ENCODE results near the gene TRIM60. TPM values are rescaled to one million over a fixed set of nuclear protein-coding genes. Genes with fewer than 3 reads are reported as not detected.

Gene TRIM60
- total and polyA plus RNA-seq, 2 donors (not counting 3 experiments of a cell fraction or from before 2014, with no cell fraction given), result not detected

DNA sequence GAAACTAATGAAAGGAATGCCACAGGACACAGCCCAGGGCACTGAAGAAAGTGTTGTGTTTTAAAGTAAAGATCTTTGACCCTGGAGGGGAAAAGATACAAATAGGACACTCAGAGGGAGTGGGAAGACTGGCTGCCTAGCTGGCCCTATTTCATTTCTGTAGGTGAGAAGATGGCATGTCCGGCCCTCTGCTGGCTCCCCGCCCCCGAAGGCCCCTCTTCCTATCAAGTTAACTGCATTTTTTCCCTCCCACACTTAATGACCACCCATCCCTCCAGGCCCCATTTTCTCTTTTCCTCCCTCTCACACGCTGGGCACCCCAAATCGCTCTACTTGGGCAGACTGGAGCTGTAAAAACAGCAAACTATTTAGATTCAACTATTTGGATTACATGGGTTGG, 16.4 kb downstream of the TRIM60 start:
- Histone ChIP-seq H3K4me1 (ENCODE audit: control insufficient read depth, extremely low read depth, insufficient read depth, low read length) (no peaks in the 10 kb centered on the region), H3K9me1 (replicated peaks; ENCODE audit: control insufficient read depth, extremely low read depth, insufficient read depth, low read length) (no peaks in the 10 kb centered on the region), H3K9me3 (replicated peaks; ENCODE audit: control insufficient read depth, insufficient read depth, low read length) (no peaks in the 10 kb centered on the region), H4K20me1 (replicated peaks; ENCODE audit: control insufficient read depth, extremely low read depth, insufficient read depth, low read length) (no peaks in the 10 kb centered on the region), H3K27me3 (ENCODE audit: control insufficient read depth in 2 of 2, insufficient read depth in 2 of 2, low read length in 2 of 2) (no peaks in the 10 kb centered on the region), H3K27ac (ENCODE audit: insufficient read depth, low read depth, low read length) (no peak overlapping the region), H3K9ac (replicated peaks; ENCODE audit: extremely low read depth, insufficient read depth, low read length) (no peak overlapping the region), H3K79me2 (ENCODE audit: control insufficient read depth, insufficient read depth, low read length) (no peaks in the 10 kb centered on the region), H3K36me3 (ENCODE audit: control insufficient read depth in 2 of 2, extremely low read depth in 1 of 2, insufficient read depth in 2 of 2, low read length in 2 of 2) (no peaks in the 10 kb centered on the region), H2AFZ (ENCODE audit: low read depth, low read length) (no peak overlapping the region), H3K4me3 (replicated peaks in 1 of 3; ENCODE audit: insufficient read depth in 1 of 3, low read depth in 1 of 3, low read length in 3 of 3) (no peak overlapping the region), H3K4me2 (ENCODE audit: insufficient read depth, low read length) (no peak overlapping the region)
- no TSS peak for BruUV-seq (replicated peaks)
- ChIA-PET CTCF (no interaction called here), POLR2A (no interaction called here)
- intact Hi-C loops (cut with micrococcal nuclease) (no loop called here), dilution Hi-C loops (cut with MboI; ENCODE audit: extremely low pct_ligation_motif_present, low sequenced_read_pairs) (no loop called here)
- DNase-seq (ENCODE audit: low read depth, low spot score), result no peak
- no peak for FAIRE-seq
- TF ChIP-seq, protein P1, sequence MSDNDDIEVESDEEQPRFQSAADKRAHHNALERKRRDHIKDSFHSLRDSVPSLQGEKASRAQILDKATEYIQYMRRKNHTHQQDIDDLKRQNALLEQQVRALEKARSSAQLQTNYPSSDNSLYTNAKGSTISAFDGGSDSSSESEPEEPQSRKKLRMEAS (IDR thresholded peaks at IDR 0.05; ENCODE audit: insufficient read depth, insufficient read length), result no peak
- no peak for TF ChIP-seq EZH2 (IDR thresholded peaks at IDR 0.05; ENCODE audit: borderline replicate concordance, low read depth, low read length, severe bottlenecking)
- TF ChIP-seq, protein P2, sequence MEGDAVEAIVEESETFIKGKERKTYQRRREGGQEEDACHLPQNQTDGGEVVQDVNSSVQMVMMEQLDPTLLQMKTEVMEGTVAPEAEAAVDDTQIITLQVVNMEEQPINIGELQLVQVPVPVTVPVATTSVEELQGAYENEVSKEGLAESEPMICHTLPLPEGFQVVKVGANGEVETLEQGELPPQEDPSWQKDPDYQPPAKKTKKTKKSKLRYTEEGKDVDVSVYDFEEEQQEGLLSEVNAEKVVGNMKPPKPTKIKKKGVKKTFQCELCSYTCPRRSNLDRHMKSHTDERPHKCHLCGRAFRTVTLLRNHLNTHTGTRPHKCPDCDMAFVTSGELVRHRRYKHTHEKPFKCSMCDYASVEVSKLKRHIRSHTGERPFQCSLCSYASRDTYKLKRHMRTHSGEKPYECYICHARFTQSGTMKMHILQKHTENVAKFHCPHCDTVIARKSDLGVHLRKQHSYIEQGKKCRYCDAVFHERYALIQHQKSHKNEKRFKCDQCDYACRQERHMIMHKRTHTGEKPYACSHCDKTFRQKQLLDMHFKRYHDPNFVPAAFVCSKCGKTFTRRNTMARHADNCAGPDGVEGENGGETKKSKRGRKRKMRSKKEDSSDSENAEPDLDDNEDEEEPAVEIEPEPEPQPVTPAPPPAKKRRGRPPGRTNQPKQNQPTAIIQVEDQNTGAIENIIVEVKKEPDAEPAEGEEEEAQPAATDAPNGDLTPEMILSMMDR (IDR thresholded peaks at IDR 0.05; ENCODE audit: extremely low read depth in 1 of 2, insufficient read depth in 1 of 2, low read depth in 1 of 2, low read length in 2 of 2), result no peak

DNA sequence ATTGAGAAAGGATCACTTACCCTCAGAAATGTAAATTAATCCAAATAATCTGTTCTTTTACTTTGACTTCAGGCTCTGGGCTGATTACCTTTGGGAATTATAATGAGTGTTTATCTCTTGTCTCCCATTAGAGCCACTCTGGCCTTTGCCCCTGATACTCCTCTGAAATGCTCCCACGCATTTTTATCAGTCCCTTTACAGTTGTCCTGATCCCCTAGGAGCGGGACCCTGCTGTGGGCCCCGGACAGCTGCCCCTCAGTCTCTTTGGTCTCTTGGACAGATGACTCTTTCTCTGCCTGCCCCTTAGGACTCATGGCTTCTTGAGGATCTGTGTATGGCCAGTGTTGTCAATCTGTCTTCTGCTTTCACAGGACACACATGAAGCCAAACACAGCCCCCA, 20.8 kb downstream of the TRIM60 start:
- no peaks in the 10 kb centered on the region for H3K27me3 ChIP-seq (ENCODE audit: control insufficient read depth in 2 of 2, insufficient read depth in 2 of 2, low read length in 2 of 2)
- no peak overlapping the region for H3K27ac ChIP-seq (ENCODE audit: insufficient read depth, low read depth, low read length)
- H3K79me2 ChIP-seq (ENCODE audit: control insufficient read depth, insufficient read depth, low read length), result no peaks in the 10 kb centered on the region
- H3K4me3 ChIP-seq (replicated peaks in 1 of 3; ENCODE audit: insufficient read depth in 1 of 3, low read depth in 1 of 3, low read length in 3 of 3), result no peak overlapping the region
- no peaks in the 10 kb centered on the region for H4K20me1 ChIP-seq (replicated peaks; ENCODE audit: control insufficient read depth, extremely low read depth, insufficient read depth, low read length)
- H3K4me1 ChIP-seq (ENCODE audit: control insufficient read depth, extremely low read depth, insufficient read depth, low read length), result no peaks in the 10 kb centered on the region
- H3K4me2 ChIP-seq (ENCODE audit: insufficient read depth, low read length), result no peak overlapping the region
- H3K36me3 ChIP-seq (ENCODE audit: control insufficient read depth in 2 of 2, extremely low read depth in 1 of 2, insufficient read depth in 2 of 2, low read length in 2 of 2), result no peaks in the 10 kb centered on the region
- no peak for DNase-seq (ENCODE audit: low read depth, low spot score)
- dilution Hi-C loops (cut with MboI; ENCODE audit: extremely low pct_ligation_motif_present, low sequenced_read_pairs) (no loop called here), intact Hi-C loops (cut with micrococcal nuclease) (no loop called here)
- no peak overlapping the region for H2AFZ ChIP-seq (ENCODE audit: low read depth, low read length)
- TF ChIP-seq POLR2A (IDR thresholded peaks at IDR 0.05; ENCODE audit: low read depth, low read length), result no peak
- TF ChIP-seq, protein P2 (IDR thresholded peaks at IDR 0.05; ENCODE audit: extremely low read depth in 1 of 2, insufficient read depth in 1 of 2, low read depth in 1 of 2, low read length in 2 of 2), result no peak
- no peak for TF ChIP-seq MYC (IDR thresholded peaks at IDR 0.05; ENCODE audit: low read depth, low read length)
- no peak for TF ChIP-seq GATA2 (IDR thresholded peaks at IDR 0.05; ENCODE audit: insufficient read depth, insufficient read length, low read depth, low read length)
- TF ChIP-seq, protein P1 (IDR thresholded peaks at IDR 0.05; ENCODE audit: insufficient read depth, insufficient read length), result no peak
- no peak for TF ChIP-seq EZH2 (IDR thresholded peaks at IDR 0.05; ENCODE audit: borderline replicate concordance, low read depth, low read length, severe bottlenecking)
- no peak for TF ChIP-seq POLR2AphosphoS5 (IDR thresholded peaks at IDR 0.05; ENCODE audit: insufficient read depth, low read depth, low read length)
- TF ChIP-seq JUN (IDR thresholded peaks at IDR 0.05; ENCODE audit: borderline replicate concordance, insufficient read depth, insufficient read length, low read depth), result no peak
- no peak for TF ChIP-seq FOS (IDR thresholded peaks at IDR 0.05; ENCODE audit: borderline replicate concordance, insufficient read depth, low read length)
- POLR2A ChIA-PET, result no interaction called here
- no peak for FAIRE-seq
- H3K9ac ChIP-seq (replicated peaks; ENCODE audit: extremely low read depth, insufficient read depth, low read length), result no peak overlapping the region
- no TSS peak for BruUV-seq (replicated peaks)
- H3K9me1 ChIP-seq (replicated peaks; ENCODE audit: control insufficient read depth, extremely low read depth, insufficient read depth, low read length), result no peaks in the 10 kb centered on the region
- CTCF ChIA-PET, result no interaction called here
- H3K9me3 ChIP-seq (replicated peaks; ENCODE audit: control insufficient read depth, insufficient read depth, low read length), result no peaks in the 10 kb centered on the region

Measured in endothelial cell of umbilical vein (primary cell).